Hematopoietic multipotent progenitor cell treated with erythropoietin and hydrocortisone succinate and interleukin-3 and kit ligand, for 17 days (in vitro differentiated cells): ENCODE data around the gene CPED1.
"Not testable (repeated sequence)": the region's sequence is repeated elsewhere in the genome, so short reads cannot be mapped to it uniquely, and the experiment has no call there.

Source experiments
- DNase-seq: peaks from one replicate; pipeline ENCODE4 v3.0.0-alpha.2; 2015; ENCODE audit warnings: low spot score

CPED1 gene

DNA sequence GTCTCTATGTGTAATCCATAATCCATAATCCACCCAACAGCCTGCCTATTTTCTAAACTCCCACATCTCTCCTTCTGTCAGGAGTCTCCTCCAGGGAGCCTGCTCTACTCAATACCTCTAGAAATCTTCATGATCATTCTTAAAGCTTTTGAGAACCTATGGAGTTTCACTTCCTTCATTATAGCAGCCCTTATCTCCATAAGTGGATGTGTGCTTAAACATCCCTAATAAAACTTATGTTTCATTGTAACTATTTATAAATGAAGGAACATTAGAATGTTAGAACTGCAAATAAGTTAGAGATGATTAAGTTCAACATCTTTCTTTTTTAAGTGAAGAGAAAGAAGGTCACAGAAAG, 8.5 kb downstream of the CPED1 start:
- DNase-seq, result no peak

DNA sequence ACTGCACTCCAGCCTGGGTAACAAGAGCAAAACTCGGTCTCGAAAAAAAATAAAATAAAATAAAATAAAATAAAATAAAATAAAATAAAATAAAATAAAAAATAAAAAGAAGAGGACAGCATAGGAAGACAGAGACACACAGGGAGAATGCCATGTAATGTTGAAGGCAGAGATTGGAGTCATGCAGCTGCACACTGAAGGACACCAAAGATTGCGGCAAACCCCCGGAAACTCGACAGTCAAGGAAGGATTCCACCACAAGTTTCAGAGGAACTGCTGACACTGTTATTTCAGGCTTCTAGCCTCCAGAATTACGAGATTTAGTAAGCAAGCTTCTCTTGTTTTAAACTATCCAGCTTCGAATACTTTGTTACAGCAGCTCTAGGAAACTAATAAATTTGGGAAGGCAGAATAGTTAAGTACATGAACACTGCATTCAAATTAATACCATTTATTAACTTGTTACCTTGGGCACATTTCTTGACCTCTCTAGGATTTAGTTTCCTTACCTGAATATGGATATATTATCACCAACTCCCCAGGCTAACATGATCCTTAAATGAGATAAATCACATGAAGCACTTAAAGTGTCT, 9.5 kb downstream of the CPED1 start:
- no peak for DNase-seq

DNA sequence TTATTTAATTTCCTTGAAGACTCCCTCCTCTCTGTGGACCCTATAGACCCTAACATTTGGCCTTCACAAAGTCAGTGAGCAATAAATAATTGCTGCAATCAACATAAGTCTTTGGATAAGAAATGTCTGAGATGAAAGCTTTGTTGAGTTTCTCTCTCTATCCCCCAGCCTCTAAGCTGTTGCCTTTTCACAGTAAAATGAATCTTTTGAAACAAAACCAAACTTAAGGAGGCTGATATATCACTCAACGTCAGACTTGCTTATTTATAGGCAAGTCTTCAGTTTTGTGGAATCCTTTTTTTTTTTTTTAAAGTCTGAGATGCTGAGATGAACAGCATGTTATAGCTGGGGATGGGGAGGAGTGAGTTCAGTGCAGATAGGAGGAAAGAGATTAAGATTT, 10.0 kb downstream of the CPED1 start:
- no peak for DNase-seq

DNA sequence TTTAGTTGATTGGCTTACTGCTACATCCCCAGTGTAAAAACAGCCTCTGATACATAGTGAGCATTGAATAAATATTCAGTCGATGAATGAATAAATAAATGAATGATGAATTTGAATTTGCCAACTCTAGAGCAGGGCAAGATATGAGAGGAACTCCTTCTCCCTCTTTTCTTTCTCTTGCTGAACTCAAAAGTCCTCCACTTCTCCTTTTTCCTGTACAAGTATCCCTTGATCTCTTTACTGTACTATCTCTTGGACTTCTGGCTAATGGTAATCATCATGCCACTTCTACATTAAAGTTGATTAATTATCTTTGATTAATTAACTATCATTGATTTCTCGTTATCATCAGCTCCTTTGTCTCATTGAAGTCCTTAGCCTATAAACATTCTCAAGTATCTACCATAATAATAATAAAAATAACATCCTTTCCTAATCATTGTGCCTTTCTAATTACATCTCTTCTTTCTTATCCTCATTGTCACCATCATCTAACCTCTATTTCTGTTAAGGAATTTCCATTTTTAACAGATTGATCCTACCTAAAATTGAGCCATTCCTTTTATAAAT, 10.6 kb downstream of the CPED1 start:
- no peak for DNase-seq

DNA sequence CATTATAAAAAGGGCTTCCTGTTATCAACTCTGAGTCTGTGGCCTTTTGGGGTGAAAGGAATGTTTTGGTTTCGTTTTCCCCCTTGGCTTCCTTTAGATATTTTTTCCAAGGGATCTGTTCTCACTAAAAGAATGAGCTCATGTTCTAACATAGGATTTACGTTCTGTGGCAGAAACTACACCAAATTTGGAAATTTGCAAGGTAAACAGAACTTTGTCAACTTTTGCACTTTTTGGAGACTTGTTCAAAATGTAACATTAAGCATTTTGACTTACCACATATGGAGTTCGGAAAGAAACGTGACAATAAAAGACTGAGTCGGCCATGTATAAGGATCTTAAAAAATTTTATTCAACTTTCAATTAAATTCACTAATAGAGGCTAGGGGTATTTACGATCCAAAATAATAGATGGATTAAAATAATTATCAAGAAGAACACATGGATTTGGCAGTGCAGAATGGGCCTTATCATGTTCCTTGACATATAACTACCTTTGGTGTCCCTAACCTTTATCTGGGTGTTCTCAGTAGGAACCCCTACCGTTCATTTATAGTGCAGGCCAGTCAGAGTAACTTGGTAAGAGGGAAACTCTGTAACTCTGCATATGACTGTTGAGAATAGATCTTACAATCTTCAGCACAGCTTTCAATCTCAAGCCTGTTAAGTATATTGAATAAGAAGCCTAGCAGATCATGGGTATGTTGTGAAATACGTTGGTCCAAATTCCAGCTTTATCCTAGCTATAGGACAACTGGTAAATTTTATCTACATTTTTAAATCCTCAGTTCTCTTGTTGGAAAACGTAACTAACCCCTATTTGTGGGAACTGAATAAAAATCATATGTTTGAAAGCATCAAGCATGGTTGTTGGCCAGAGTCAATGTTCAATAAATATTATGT, 11.8 kb downstream of the CPED1 start:
- DNase-seq, result peak; percentile 43

DNA sequence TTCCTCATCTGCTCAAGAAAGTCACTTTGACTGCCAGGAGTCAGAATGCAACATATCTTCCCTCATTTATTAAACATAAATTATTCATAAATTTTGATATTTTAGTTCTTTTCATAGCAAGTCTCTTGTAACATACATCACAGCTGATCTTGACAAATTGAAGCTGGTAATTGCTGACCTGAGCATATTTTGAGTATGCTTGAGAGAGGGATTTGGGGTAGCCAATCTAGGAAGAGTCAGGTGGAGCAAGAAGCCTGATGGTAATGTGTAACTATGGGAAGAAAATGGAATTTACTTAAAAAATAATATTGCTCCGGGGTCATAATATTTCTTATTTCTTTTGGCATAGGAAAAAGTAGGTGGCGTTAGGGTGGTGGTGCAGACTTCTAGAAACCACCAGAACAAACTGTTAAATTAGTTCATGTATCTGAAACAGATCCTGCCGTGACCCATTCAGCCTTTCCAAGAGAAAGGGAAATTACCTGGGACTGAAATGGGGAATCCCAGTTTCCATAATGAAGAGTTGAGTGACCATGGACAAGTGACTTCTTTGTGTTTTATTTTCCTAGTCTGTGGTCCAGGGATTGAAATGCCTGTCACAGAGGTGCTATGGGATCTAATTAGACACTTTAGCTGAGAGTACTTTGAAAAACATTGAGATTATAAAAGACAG, 12.9 kb downstream of the CPED1 start:
- DNase-seq, result no peak

DNA sequence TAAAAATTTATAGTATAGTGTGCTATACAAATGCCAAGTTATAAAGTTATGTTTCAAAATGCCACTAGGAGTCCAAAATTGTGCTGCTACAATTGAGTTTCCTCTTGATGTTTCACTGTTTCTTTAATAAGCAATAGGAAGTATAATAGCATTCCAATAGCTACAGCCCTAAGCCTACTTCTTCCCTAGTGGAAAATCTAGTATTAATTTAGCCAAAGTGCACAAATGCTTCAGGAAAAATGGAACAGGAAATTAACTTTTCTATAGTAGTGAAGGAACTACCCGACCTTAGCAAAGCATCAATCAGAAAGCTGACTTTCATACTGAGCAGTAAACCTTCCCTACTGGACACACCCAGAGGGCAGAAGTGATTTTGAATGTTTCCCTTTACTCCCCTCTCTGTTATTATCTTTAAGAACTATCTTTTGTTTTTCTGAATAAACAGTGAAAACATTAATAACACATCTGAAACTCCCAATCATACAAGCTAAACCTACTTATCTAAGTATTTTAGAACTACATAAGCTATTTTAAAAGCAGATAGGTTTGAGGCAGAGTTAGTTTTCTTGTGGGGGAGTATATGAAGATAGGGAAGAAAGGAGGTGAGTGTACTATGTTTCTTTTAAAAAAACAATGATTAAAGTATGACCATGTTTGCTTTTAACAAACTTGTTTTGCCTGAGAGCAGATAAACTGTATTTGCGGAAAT, 13.7 kb downstream of the CPED1 start:
- DNase-seq, result no peak

DNA sequence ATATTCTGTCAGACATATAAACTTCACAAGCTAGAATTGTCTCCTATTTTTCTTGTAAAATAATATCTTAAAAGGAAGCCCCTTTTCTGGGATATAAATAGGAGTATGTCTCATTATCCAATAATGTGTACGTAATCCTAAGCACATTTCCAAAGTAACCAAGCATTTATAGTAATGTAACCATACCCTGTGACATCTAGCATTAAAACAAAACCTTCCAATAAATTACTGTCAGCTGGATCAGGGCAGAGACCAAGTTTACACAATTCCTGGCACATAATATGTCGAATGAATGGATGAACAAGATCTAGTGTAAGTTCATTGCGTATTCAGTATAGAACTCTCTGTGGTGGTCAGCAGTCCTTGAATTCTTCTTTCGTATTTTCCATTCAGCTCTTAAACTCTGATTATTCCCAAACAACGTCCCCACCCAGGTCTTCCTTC, 14.3 kb downstream of the CPED1 start:
- no peak for DNase-seq

DNA sequence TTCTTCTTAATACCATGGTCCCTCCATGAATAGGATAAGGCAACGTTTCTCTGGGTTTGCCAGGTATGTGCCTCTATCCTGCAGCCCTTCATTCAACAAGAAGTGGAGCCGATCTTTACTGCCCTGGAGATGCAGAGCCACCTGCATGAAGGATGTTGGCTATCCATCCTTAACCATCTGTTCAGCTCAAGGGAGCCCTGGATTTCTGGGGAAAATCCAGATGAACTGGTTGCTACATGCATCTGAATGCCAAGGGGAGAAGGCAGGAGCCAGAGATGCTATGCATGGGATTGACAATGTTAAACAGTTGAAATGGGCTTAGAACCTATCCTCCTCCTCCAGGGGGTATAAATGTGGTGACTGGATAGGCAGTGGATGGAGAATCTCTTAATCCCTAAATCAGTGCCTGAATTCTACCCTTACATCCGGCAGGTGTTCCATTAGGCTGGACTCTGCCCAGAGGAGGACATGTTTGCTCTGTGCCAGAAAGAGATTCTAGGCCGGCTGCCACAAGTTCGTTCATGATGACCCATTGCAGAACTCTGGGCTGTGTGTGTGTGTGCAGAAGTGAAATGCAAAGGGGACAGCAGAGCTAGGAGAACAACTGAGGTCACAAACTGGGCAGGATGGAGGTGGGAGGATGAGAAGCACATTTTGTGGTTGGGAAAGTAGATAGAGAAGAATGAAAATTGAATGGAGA, 15.6 kb downstream of the CPED1 start:
- no peak for DNase-seq

DNA sequence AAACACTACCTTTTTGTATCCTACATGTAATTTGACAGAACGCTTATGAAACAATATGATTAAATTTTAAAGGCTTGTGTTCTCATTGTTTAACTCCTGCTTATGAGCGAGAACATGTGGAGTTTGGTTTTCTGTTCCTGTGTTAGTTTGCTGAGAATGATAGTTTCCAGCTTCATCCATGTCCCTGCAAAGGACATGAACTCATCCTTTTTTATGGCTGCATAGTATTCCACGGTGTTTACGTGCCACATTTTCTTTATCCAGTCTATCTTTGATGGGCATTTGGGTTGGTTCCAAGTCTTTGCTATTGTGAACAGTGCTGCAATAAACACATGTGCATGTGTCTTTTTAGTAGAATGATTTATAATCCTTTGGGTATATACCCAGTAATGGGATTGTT, 16.5 kb downstream of the CPED1 start:
- not testable (repeated sequence) for DNase-seq

DNA sequence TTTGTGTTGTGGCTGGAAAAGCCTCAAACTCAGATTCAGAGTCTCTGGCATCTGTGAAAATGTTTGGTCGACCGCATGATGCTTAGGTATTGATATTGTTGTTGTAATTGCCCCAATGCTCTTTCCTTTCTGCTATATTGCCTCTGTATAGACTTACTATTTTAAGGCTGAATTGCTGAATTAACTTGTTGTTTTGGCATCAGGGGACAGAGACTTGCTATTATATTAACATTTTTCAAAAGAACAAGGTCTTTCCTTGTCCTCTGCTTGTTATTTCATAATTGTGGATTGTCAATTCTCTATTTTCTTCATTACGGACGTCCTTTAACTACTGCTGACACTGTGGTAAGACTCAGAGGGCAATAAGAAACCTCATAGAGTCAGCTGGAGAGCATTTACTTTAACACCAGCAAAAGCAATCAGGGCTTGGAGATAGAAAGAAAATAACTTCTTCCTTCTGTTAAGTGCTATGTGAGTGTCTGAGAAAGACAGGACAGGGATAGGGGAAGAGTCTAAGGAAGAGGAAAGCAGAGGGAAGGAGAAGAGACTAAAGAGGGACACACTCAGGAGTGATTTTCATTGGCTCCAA, 17.6 kb downstream of the CPED1 start:
- DNase-seq, result no peak

DNA sequence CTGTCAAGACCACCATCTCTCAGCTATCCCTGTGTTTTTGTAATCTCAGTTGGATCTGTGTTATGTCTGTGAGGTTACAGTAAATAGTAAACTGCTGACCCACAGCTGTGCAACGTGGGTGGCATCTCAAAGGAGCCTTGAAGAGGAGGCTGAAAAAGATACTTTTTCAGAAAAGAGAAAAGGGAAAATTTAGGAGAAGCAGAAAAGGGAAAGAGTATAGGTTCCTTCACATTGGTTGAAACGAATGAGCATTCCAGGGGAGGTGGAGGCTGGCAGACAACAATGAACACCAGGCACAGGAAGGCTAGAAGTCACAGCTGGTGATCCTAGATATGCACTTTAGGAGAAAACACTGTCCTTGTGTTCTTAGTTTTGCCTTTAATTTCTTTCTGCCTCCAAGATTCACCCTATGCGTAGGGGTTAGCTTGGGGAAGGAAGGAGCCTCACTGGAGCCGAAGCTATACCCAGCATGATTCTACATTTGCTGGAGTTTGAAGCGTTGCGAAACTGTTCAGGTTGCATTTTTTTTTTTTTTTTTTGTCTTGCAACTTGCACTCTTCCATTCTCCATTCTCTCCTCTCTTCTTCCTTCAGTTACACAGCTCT, 18.3 kb downstream of the CPED1 start:
- DNase-seq, result no peak

DNA sequence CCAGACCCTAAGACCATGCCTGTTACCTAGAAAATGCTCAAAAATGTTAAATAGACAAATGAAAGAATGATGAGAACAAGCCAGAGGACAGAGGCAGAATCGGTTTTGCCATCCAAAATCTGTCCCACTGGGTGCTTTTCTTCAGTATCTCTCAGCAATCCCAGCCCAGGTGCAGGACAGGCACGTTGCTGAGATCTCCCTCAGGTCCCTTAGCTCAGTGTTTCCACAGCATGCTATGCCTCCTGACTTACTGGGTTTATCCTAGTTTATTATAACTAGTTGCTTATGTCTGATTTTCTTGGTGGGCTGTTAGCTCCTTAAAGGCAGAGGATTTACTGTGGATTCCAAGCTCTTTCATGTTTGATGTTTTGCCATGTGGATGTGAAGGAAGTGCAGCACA, 20.3 kb downstream of the CPED1 start:
- no peak for DNase-seq

DNA sequence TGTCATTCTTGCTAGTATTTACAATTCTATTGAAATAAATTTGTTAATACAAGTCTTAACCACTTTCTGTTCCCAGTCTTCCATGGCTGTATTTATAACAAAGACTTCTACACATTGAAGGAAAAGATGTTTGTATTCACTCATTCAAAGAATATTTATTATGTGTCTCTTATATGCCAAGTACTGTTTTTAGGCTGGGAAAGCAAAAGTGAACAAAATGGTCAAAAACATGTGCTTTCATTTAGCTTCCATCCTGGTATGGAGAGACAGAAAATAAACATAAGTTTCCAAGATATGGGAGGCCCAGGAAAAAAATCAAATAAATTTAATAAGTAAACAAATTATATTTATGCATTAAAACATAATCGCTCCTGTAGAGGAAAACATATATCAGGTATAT, 22.9 kb downstream of the CPED1 start:
- no peak for DNase-seq

DNA sequence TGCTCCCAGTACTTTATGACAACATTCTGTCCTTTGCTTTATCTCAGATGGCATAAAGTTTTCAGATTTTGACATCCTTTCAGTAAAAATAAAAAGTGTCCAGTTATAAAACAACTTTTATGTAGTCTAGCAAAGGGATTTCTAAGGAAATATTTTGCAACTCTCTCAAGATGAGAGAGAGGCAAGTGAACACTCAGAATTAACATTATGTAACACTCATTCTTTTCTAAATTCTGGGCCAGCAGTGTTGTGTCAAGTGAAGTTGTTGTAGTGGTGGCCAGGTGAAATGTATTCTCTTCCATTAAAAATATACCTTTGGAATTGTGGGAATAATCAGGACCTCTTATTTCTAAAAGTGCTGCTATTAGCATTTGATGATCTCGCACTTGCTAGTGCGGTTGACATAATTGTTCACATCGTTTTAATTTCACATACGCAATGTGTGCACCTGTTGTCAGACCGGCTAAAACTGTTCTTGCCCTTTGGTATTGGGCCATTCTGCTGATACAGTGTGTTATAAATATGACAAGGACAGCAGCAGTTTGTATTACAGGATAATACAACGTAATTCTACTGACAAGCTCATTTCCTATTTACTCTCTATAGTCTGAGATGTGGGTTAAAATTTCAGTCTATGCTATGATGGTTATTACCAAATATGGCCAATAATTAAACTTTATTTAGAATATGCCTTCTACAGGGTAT, 23.8 kb downstream of the CPED1 start:
- DNase-seq, result no peak

DNA sequence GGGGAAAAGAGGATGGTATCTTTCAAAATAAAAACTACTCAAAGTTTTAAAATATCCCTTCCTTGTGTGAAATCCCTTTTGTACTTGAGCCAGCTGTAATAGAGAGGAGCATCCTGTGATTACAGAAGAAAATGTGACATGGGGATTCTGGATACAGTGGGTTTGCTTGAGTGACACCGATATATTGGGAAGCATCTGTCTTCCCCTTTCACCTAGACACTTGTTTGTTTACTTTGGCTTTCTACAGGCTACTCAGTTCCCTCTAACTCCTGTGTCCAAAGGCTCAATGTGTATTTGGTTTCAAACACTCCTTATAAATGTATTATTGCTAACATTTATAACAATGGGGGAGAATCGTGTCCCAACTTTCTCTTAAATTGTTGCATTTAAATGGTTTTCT, 24.4 kb downstream of the CPED1 start:
- no peak for DNase-seq

DNA sequence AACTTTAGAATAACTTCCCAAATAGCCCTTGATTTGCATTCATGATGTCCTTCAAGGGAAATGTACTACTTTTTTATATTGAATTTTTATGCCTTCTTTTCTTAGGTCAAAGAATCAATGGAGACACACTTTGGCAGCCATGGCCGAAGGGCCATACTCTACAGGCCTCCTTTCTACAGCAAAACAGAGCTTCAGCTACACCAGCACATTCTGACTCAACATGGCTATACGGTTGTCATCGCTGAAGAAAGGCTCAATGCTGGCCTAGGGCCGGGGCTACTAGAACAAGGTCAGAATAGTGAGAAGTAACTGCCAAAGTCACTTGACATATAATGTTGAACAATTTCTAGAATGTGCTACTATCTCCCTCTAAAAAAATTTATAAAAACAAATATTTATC, 27.0 kb downstream of the CPED1 start:
- no peak for DNase-seq

DNA sequence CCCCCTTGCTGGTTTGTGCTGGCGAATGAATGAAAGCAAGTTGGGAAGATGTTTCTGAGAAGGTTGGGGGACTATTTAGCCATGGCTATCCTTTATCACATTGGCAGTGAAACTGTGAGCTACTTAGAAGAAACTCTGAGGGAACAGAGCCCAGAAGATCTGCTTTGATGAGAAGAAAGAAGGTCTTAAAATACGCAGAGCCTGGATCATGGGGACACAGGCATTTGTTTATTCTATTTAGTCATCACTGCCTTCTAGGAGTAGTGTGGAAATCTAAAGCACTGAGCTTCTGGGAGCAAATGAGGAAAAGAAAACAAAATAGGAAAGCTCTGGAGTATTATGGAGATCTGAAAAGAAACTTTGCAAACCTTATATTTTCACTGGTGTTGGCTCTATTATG, 28.5 kb downstream of the CPED1 start:
- no peak for DNase-seq

DNA sequence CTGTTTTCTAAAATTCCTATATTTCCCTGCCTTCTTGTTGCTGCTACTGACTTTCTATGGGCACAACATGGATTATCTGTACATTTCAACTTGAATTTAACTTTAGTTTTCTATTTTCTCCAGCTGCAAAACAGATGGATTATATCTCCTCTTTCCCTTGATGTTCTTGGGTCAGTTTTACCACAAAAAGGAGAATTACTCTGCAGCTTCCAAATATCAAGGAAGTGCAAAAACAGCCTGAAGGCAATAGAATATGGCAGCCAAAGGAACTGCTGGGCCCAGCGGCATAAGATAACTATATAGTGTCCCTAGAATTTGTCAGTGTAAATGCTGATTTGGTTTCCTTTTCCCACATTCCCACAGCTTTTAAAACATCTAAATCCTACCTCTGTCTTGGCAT, 29.1 kb downstream of the CPED1 start:
- DNase-seq, result no peak

DNA sequence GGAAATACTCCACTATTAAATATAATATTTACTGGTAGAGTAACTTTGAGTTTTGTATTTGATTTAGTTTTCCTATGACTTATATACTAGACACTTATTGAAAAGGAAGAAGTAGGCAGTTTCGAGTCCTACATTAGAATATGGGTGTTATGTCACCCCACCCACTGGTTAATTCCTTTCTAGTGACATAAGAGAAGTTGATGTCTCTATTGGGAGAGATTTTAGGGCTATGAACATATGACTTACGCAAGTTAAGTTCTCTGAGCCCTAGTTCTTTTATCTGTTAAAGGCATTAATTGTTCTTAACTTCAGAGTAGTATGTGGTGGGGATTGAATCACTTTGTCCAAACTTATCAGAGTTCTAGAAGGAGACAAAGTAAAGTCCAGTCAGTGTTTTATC, 30.5 kb downstream of the CPED1 start:
- DNase-seq, result no peak
